Measurements from ENCODE around the gene OSBPL1A.

DNA sequence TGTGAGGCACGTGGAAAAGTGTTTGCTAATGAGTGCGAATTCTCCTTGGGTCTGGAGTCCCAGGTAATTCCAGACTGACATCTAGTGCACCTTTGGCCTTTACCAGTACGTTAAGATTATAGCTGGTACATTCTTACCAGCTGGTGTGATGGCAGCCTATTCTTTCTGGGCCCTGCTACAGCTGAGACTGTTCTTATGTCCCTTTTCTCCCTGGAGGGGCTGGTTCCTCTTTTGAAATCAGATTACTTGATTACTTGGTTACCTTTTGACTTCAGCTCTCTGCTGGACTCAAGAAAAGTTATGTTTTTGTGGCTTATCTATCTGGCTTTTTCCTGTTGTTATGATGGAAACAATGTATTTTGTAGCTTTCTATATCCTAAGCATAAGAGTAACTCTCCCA, 244.2 kb downstream of the OSBPL1A start:
- TF ChIP-seq EZH2 (IDR thresholded peaks at IDR 0.05; ENCODE audit: borderline replicate concordance, low read length): no peak
- TF ChIP-seq, protein P1, sequence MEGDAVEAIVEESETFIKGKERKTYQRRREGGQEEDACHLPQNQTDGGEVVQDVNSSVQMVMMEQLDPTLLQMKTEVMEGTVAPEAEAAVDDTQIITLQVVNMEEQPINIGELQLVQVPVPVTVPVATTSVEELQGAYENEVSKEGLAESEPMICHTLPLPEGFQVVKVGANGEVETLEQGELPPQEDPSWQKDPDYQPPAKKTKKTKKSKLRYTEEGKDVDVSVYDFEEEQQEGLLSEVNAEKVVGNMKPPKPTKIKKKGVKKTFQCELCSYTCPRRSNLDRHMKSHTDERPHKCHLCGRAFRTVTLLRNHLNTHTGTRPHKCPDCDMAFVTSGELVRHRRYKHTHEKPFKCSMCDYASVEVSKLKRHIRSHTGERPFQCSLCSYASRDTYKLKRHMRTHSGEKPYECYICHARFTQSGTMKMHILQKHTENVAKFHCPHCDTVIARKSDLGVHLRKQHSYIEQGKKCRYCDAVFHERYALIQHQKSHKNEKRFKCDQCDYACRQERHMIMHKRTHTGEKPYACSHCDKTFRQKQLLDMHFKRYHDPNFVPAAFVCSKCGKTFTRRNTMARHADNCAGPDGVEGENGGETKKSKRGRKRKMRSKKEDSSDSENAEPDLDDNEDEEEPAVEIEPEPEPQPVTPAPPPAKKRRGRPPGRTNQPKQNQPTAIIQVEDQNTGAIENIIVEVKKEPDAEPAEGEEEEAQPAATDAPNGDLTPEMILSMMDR (conservative IDR thresholded peaks at IDR 0.05 in 1 of 2, IDR thresholded peaks at IDR 0.05 in 1 of 2; ENCODE audit: extremely low read depth in 1 of 2, insufficient read depth in 1 of 2, low read depth in 1 of 2, low read length in 2 of 2): no peak

Measured in mammary epithelial cell (primary cell).